DOHH2 (cell line): ENCODE measurements around the gene RASAL1.

Experiments
- EZH2phosphoT487 ChIP-seq: fragments of 200-600 bp; sonication (generic); IDR thresholded peaks from 2 replicates; pipeline ENCODE4 v1.6.1; 2017; ENCODE audit warnings: borderline replicate concordance, mild to moderate bottlenecking, antibody characterized with exemption, low read length, moderate library complexity, mixed read lengths
- TF ChIP-seq, protein P1 (sequence below): fragments of 200-600 bp; sonication (generic); IDR thresholded peaks from one replicate; pipeline ENCODE4 v1.5.1; 2014; ENCODE audit warnings: antibody characterized with exemption, mild to moderate bottlenecking, low read depth, low read length; ENCODE audit not compliant: poor library complexity, severe bottlenecking

DNA sequence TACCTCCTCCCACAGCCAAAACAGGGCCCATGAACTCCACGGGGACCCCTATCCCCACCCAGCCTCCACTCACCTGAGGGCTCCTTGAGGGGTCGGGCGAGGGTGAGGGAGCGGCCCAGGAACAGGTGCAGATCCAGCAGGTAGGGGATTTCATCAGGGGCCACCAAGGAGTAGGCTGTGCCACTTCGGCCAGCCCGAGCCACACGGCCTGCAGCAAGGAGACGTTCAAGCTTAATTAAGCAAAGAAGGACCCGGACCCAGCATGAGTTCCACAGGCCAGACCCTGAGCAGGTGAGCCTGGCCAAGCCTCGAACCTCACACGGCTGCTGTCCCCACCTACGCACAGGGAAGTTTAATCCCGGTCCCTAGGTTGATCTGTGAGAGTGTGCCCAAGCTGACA lies 34.1 kb upstream of the RASAL1 start:
- no peak for TF ChIP-seq EZH2phosphoT487
- TF ChIP-seq, protein P1, sequence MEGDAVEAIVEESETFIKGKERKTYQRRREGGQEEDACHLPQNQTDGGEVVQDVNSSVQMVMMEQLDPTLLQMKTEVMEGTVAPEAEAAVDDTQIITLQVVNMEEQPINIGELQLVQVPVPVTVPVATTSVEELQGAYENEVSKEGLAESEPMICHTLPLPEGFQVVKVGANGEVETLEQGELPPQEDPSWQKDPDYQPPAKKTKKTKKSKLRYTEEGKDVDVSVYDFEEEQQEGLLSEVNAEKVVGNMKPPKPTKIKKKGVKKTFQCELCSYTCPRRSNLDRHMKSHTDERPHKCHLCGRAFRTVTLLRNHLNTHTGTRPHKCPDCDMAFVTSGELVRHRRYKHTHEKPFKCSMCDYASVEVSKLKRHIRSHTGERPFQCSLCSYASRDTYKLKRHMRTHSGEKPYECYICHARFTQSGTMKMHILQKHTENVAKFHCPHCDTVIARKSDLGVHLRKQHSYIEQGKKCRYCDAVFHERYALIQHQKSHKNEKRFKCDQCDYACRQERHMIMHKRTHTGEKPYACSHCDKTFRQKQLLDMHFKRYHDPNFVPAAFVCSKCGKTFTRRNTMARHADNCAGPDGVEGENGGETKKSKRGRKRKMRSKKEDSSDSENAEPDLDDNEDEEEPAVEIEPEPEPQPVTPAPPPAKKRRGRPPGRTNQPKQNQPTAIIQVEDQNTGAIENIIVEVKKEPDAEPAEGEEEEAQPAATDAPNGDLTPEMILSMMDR: no peak
